ENCODE data around the gene MT1M.

Gene MT1M

DNA sequence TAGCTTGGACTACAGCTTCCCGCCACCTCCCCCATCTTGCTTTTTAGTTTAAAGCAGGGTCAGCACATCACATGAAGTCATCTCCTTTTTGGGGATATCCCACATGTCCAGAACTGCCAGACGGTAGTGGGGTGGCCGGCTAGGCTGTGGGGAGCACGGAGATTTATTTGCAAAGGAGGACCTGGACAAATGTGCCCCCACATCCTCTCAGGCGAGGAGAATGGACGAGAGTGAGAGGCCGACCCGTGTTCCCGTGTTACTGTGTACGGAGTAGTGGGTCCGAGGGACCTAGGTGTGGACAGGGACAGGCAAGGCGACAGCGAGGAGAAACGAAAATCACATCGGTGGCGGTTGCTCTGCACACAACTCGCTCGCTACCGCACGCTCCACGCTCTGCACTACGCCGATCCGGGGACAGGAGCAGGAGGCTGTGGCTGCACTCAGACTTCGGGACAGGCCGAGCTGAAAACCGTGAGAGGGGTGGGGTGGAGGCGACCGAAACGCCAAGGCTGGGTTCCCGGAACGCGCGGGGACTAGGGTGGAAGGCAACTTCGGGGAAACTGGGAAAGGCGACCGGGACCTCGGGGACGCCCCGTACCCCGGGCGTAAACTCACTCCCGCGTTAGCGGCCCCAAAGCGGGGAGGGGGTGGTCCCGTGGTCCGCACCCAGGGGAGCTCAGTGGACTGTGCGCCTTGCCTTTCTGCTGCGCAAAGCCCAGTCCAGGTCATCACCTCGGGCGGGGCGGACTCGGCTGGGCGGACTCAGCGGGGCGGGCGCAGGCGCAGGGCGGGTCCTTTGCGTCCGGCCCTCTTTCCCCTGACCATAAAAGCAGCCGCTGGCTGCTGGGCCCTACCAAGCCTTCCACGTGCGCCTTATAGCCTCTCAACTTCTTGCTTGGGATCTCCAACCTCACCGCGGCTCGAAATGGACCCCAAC, 5.6 kb downstream of the MT1M start, which contains the start of gene MT1A:
Gene MT1A, plus strand, starts transcription at position 853 of the 937 bp plus-strand sequence. Its CDS starts 73 bp downstream, at position 926.
- H3K79me1 ChIP-seq (replicated peaks; ENCODE audit: low read length, poor library complexity, severe bottlenecking): no peaks in the 10 kb centered on the region
- peak within 1 kb of the TSS; percentile 77 for H3K9ac ChIP-seq (ENCODE audit: low read length)
- H4K8ac ChIP-seq (ENCODE audit: low read length): no peak within 1 kb of the TSS
- H3K23ac ChIP-seq (ENCODE audit: low read length in 2 of 2): peak within 1 kb of the TSS in 1 of 2 experiments; percentile 23
- no peak within 1 kb of the TSS for H2BK120ac ChIP-seq (ENCODE audit: low read depth, low read length)
- no peak within 1 kb of the TSS for H2AK5ac ChIP-seq (ENCODE audit: low read length, severe bottlenecking)
- H3K4ac ChIP-seq (ENCODE audit: low read depth in 1 of 2, low read length in 2 of 2): peak within 1 kb of the TSS in 1 of 2 experiments; percentile 20
- peak within 1 kb of the TSS in 1 of 2 experiments; percentile 55 for H2BK12ac ChIP-seq (ENCODE audit: low read length in 2 of 2)
- no peak within 1 kb of the TSS for H3K27ac ChIP-seq (ENCODE audit: low read length, poor library complexity, severe bottlenecking)
- no peak within 1 kb of the TSS for H4K91ac ChIP-seq (ENCODE audit: low read length)
- peaks cover 19% of the 10 kb centered on the region for H3K4me1 ChIP-seq (ENCODE audit: control insufficient read depth, insufficient read depth, low read depth, low read length)
- H3K27me3 ChIP-seq (ENCODE audit: control insufficient read depth in 1 of 2, insufficient read depth in 1 of 2, low read length in 2 of 2): peaks cover 16 to 94% of the 10 kb centered on the region in 2 experiments
- peak; percentile 36 for DNase-seq
- WGBS: 2% methylated on average over 67 of the region's 68 CpGs
- peak within 1 kb of the TSS; percentile 34 for H2AFZ ChIP-seq (ENCODE audit: low read depth, low read length)
- H2BK5ac ChIP-seq (ENCODE audit: low read depth, low read length, poor library complexity, severe bottlenecking): no peak within 1 kb of the TSS
- H3K14ac ChIP-seq (ENCODE audit: low read length in 2 of 2): peak within 1 kb of the TSS in 1 of 2 experiments; percentile 76
- peak within 1 kb of the TSS; percentile 43 to 72 for H3K4me3 ChIP-seq (ENCODE audit: insufficient read depth in 1 of 2, low read depth in 1 of 2, low read length in 2 of 2)
- no peaks in the 10 kb centered on the region for H3K36me3 ChIP-seq (ENCODE audit: control insufficient read depth in 1 of 2, insufficient read depth in 2 of 2, low read depth in 1 of 2, low read length in 2 of 2)
- H2BK15ac ChIP-seq (ENCODE audit: low read depth, poor library complexity, severe bottlenecking): no peak within 1 kb of the TSS
- peak within 1 kb of the TSS; percentile 88 for H3K4me2 ChIP-seq (ENCODE audit: low read length, poor library complexity, severe bottlenecking)
- H3K18ac ChIP-seq (ENCODE audit: low read depth in 1 of 2, low read length in 2 of 2): no peak within 1 kb of the TSS
- H3K9me3 ChIP-seq (ENCODE audit: control insufficient read depth, low read length): no peaks in the 10 kb centered on the region

- no peak overlapping the region for H4K8ac ChIP-seq (ENCODE audit: low read length)
- no peak overlapping the region for H2BK120ac ChIP-seq (ENCODE audit: low read depth, low read length)
- WGBS: 60% methylated on average over 1 of the region's 1 CpG
- H3K4ac ChIP-seq (ENCODE audit: low read depth in 1 of 2, low read length in 2 of 2): no peak overlapping the region
- no peaks in the 10 kb centered on the region for H3K36me3 ChIP-seq (ENCODE audit: control insufficient read depth in 1 of 2, insufficient read depth in 2 of 2, low read depth in 1 of 2, low read length in 2 of 2)
- no peak overlapping the region for H3K23ac ChIP-seq (ENCODE audit: low read length in 2 of 2)
- no peak overlapping the region for H2AFZ ChIP-seq (ENCODE audit: low read depth, low read length)
- H3K4me2 ChIP-seq (ENCODE audit: low read length, poor library complexity, severe bottlenecking): no peak overlapping the region
- no peak for DNase-seq
- H2BK12ac ChIP-seq (ENCODE audit: low read length in 2 of 2): no peak overlapping the region
- no peak overlapping the region for H2BK5ac ChIP-seq (ENCODE audit: low read depth, low read length, poor library complexity, severe bottlenecking)
- no peaks in the 10 kb centered on the region for H3K79me1 ChIP-seq (replicated peaks; ENCODE audit: low read length, poor library complexity, severe bottlenecking)
- no peaks in the 10 kb centered on the region for H3K9me3 ChIP-seq (ENCODE audit: control insufficient read depth, low read length)
- no peak overlapping the region for H3K9ac ChIP-seq (ENCODE audit: low read length)
- H3K18ac ChIP-seq (ENCODE audit: low read depth in 1 of 2, low read length in 2 of 2): no peak overlapping the region
- peaks cover 26% of the 10 kb centered on the region for H3K4me1 ChIP-seq (ENCODE audit: control insufficient read depth, insufficient read depth, low read depth, low read length)
- H2AK5ac ChIP-seq (ENCODE audit: low read length, severe bottlenecking): no peak overlapping the region
- H3K14ac ChIP-seq (ENCODE audit: low read length in 2 of 2): no peak overlapping the region
- peaks cover 17 to 94% of the 10 kb centered on the region in 2 experiments for H3K27me3 ChIP-seq (ENCODE audit: control insufficient read depth in 1 of 2, insufficient read depth in 1 of 2, low read length in 2 of 2)
- H3K4me3 ChIP-seq (ENCODE audit: insufficient read depth in 1 of 2, low read depth in 1 of 2, low read length in 2 of 2): no peak overlapping the region
- no peak overlapping the region for H4K91ac ChIP-seq (ENCODE audit: low read length)
- no peak overlapping the region for H3K27ac ChIP-seq (ENCODE audit: low read length, poor library complexity, severe bottlenecking)
- no peak overlapping the region for H2BK15ac ChIP-seq (ENCODE audit: low read depth, poor library complexity, severe bottlenecking)
These were observed 6.6 kb downstream of the MT1M start for GRCh38 chr16:56639045-56639444.

- peaks cover 23 to 94% of the 10 kb centered on the region in 2 experiments for H3K27me3 ChIP-seq (ENCODE audit: control insufficient read depth in 1 of 2, insufficient read depth in 1 of 2, low read length in 2 of 2)
- no peak overlapping the region for H4K8ac ChIP-seq (ENCODE audit: low read length)
- H2BK5ac ChIP-seq (ENCODE audit: low read depth, low read length, poor library complexity, severe bottlenecking): no peak overlapping the region
- no peak overlapping the region for H3K23ac ChIP-seq (ENCODE audit: low read length in 2 of 2)
- DNase-seq: no peak
- H2BK120ac ChIP-seq (ENCODE audit: low read depth, low read length): no peak overlapping the region
- H4K91ac ChIP-seq (ENCODE audit: low read length): no peak overlapping the region
- no peak overlapping the region for H2AK5ac ChIP-seq (ENCODE audit: low read length, severe bottlenecking)
- no peak overlapping the region for H2BK15ac ChIP-seq (ENCODE audit: low read depth, poor library complexity, severe bottlenecking)
- H3K18ac ChIP-seq (ENCODE audit: low read depth in 1 of 2, low read length in 2 of 2): no peak overlapping the region
- H2BK12ac ChIP-seq (ENCODE audit: low read length in 2 of 2): no peak overlapping the region
- H3K14ac ChIP-seq (ENCODE audit: low read length in 2 of 2): no peak overlapping the region
- no peak overlapping the region for H3K4ac ChIP-seq (ENCODE audit: low read depth in 1 of 2, low read length in 2 of 2)
- H3K4me1 ChIP-seq (ENCODE audit: control insufficient read depth, insufficient read depth, low read depth, low read length): peaks cover 23% of the 10 kb centered on the region
- H3K4me2 ChIP-seq (ENCODE audit: low read length, poor library complexity, severe bottlenecking): no peak overlapping the region
- H3K36me3 ChIP-seq (ENCODE audit: control insufficient read depth in 1 of 2, insufficient read depth in 2 of 2, low read depth in 1 of 2, low read length in 2 of 2): no peaks in the 10 kb centered on the region
- H3K9ac ChIP-seq (ENCODE audit: low read length): no peak overlapping the region
- no CpG with 5 or more reads among the region's 1 CpG for WGBS
- no peaks in the 10 kb centered on the region for H3K79me1 ChIP-seq (replicated peaks; ENCODE audit: low read length, poor library complexity, severe bottlenecking)
- H3K9me3 ChIP-seq (ENCODE audit: control insufficient read depth, low read length): no peaks in the 10 kb centered on the region
- no peak overlapping the region for H3K4me3 ChIP-seq (ENCODE audit: insufficient read depth in 1 of 2, low read depth in 1 of 2, low read length in 2 of 2)
- H2AFZ ChIP-seq (ENCODE audit: low read depth, low read length): no peak overlapping the region
- H3K27ac ChIP-seq (ENCODE audit: low read length, poor library complexity, severe bottlenecking): no peak overlapping the region
These were observed 7.6 kb downstream of the MT1M start for GRCh38 chr16:56640076-56640475.

- H4K8ac ChIP-seq (ENCODE audit: low read length): no peak overlapping the region
- no peak overlapping the region for H3K9ac ChIP-seq (ENCODE audit: low read length)
- WGBS: 75% methylated on average over 2 of the region's 2 CpGs
- no peaks in the 10 kb centered on the region for H3K9me3 ChIP-seq (ENCODE audit: control insufficient read depth, low read length)
- H3K36me3 ChIP-seq (ENCODE audit: control insufficient read depth in 1 of 2, insufficient read depth in 2 of 2, low read depth in 1 of 2, low read length in 2 of 2): no peaks in the 10 kb centered on the region
- no peak overlapping the region for H4K91ac ChIP-seq (ENCODE audit: low read length)
- no peak overlapping the region for H2AFZ ChIP-seq (ENCODE audit: low read depth, low read length)
- H3K27me3 ChIP-seq (ENCODE audit: control insufficient read depth in 1 of 2, insufficient read depth in 1 of 2, low read length in 2 of 2): peaks cover 24 to 94% of the 10 kb centered on the region in 2 experiments
- no peaks in the 10 kb centered on the region for H3K79me1 ChIP-seq (replicated peaks; ENCODE audit: low read length, poor library complexity, severe bottlenecking)
- H3K4me1 ChIP-seq (ENCODE audit: control insufficient read depth, insufficient read depth, low read depth, low read length): peaks cover 17% of the 10 kb centered on the region
- no peak overlapping the region for H2AK5ac ChIP-seq (ENCODE audit: low read length, severe bottlenecking)
- H3K4me3 ChIP-seq (ENCODE audit: insufficient read depth in 1 of 2, low read depth in 1 of 2, low read length in 2 of 2): no peak overlapping the region
- H2BK15ac ChIP-seq (ENCODE audit: low read depth, poor library complexity, severe bottlenecking): no peak overlapping the region
- no peak overlapping the region for H3K4ac ChIP-seq (ENCODE audit: low read depth in 1 of 2, low read length in 2 of 2)
- no peak overlapping the region for H3K18ac ChIP-seq (ENCODE audit: low read depth in 1 of 2, low read length in 2 of 2)
- no peak overlapping the region for H2BK120ac ChIP-seq (ENCODE audit: low read depth, low read length)
- peak overlapping the region in 1 of 2 experiments; percentile 60 for H3K23ac ChIP-seq (ENCODE audit: low read length in 2 of 2)
- H2BK12ac ChIP-seq (ENCODE audit: low read length in 2 of 2): no peak overlapping the region
- H3K27ac ChIP-seq (ENCODE audit: low read length, poor library complexity, severe bottlenecking): no peak overlapping the region
- H3K4me2 ChIP-seq (ENCODE audit: low read length, poor library complexity, severe bottlenecking): no peak overlapping the region
- no peak for DNase-seq
- H2BK5ac ChIP-seq (ENCODE audit: low read depth, low read length, poor library complexity, severe bottlenecking): no peak overlapping the region
- H3K14ac ChIP-seq (ENCODE audit: low read length in 2 of 2): no peak overlapping the region
These were observed 8.7 kb downstream of the MT1M start for GRCh38 chr16:56641166-56641565.

Data from mesenchymal stem cell (in vitro differentiated cells and primary cell).